ENCODE data around the gene TEX38.
"Not testable (repeated sequence)": the region's sequence is repeated elsewhere in the genome, so short reads cannot be mapped to it uniquely, and the experiment has no call there.

Gene TEX38

GRCh38 chr1:46687921-46688509 lies 16.4 kb downstream of the TEX38 start:
- Histone ChIP-seq H3K4me1 (ENCODE audit: insufficient read depth, insufficient read length) (no peaks in the 10 kb centered on the region), H3K4me3 (ENCODE audit: insufficient read length, low read depth) (no peak overlapping the region), H3K9me3 (ENCODE audit: insufficient read depth, low read length) (no peaks in the 10 kb centered on the region), H3K27me3 (ENCODE audit: insufficient read depth, insufficient read length) (no peaks in the 10 kb centered on the region), H3K36me3 (ENCODE audit: insufficient read depth, insufficient read length, low read length) (peaks cover 100% of the 10 kb centered on the region), H3K9ac (ENCODE audit: insufficient read length, low read depth) (no peak overlapping the region)
- no peak for DNase-seq (ENCODE audit: low read depth, low spot score)
- no peak for TF ChIP-seq YY1 (IDR thresholded peaks at IDR 0.05; ENCODE audit: insufficient read depth, insufficient read length)
- TF ChIP-seq SUZ12 (IDR thresholded peaks at IDR 0.05; ENCODE audit: extremely low read depth, insufficient read depth, insufficient read length) = no peak
- no peak for TF ChIP-seq ZNF274 (IDR thresholded peaks at IDR 0.05; ENCODE audit: low read depth, low read length)

- TF ChIP-seq SUZ12 (IDR thresholded peaks at IDR 0.05; ENCODE audit: extremely low read depth, insufficient read depth, insufficient read length) (no peak), YY1 (IDR thresholded peaks at IDR 0.05; ENCODE audit: insufficient read depth, insufficient read length) (no peak), ZNF274 (IDR thresholded peaks at IDR 0.05; ENCODE audit: low read depth, low read length) (no peak)
- no peaks in the 10 kb centered on the region for H3K27me3 ChIP-seq (ENCODE audit: insufficient read depth, insufficient read length)
- H3K9ac ChIP-seq (ENCODE audit: insufficient read length, low read depth) = no peak overlapping the region
- H3K36me3 ChIP-seq (ENCODE audit: insufficient read depth, insufficient read length, low read length) = peaks cover 93% of the 10 kb centered on the region
- no peak for DNase-seq (ENCODE audit: low read depth, low spot score)
- no peaks in the 10 kb centered on the region for H3K9me3 ChIP-seq (ENCODE audit: insufficient read depth, low read length)
- no peaks in the 10 kb centered on the region for H3K4me1 ChIP-seq (ENCODE audit: insufficient read depth, insufficient read length)
- no peak overlapping the region for H3K4me3 ChIP-seq (ENCODE audit: insufficient read length, low read depth)
Observed at GRCh38 chr1:46689356-46689755, 17.7 kb downstream of the TEX38 start.

- Histone ChIP-seq H3K36me3 (ENCODE audit: insufficient read depth, insufficient read length, low read length) (peaks cover 88% of the 10 kb centered on the region), H3K4me3 (ENCODE audit: insufficient read length, low read depth) (no peak overlapping the region), H3K4me1 (ENCODE audit: insufficient read depth, insufficient read length) (no peaks in the 10 kb centered on the region), H3K9me3 (ENCODE audit: insufficient read depth, low read length) (no peaks in the 10 kb centered on the region), H3K9ac (ENCODE audit: insufficient read length, low read depth) (no peak overlapping the region), H3K27me3 (ENCODE audit: insufficient read depth, insufficient read length) (no peaks in the 10 kb centered on the region)
- no peak for DNase-seq (ENCODE audit: low read depth, low spot score)
- no peak for TF ChIP-seq ZNF274 (IDR thresholded peaks at IDR 0.05; ENCODE audit: low read depth, low read length)
Observed at GRCh38 chr1:46689897-46690296, 18.2 kb downstream of the TEX38 start.

- H3K36me3 ChIP-seq (ENCODE audit: insufficient read depth, insufficient read length, low read length) = peaks cover 86% of the 10 kb centered on the region
Observed at GRCh38 chr1:46690931-46691421, 19.3 kb downstream of the TEX38 start.

GRCh38 chr1:46691997-46692790 lies 20.5 kb downstream of the TEX38 start:
- no peak overlapping the region for H3K9ac ChIP-seq (ENCODE audit: insufficient read length, low read depth)

More at GRCh38 chr1:46690931-46691421, 19.3 kb downstream of the TEX38 start:
- DNase-seq (ENCODE audit: low read depth, low spot score) = no peak
- H3K9ac ChIP-seq (ENCODE audit: insufficient read length, low read depth) = no peak overlapping the region
- no peaks in the 10 kb centered on the region for H3K4me1 ChIP-seq (ENCODE audit: insufficient read depth, insufficient read length)
- no peaks in the 10 kb centered on the region for H3K27me3 ChIP-seq (ENCODE audit: insufficient read depth, insufficient read length)
- no peak overlapping the region for H3K4me3 ChIP-seq (ENCODE audit: insufficient read length, low read depth)
- no peaks in the 10 kb centered on the region for H3K9me3 ChIP-seq (ENCODE audit: insufficient read depth, low read length)
- TF ChIP-seq YY1 (IDR thresholded peaks at IDR 0.05; ENCODE audit: insufficient read depth, insufficient read length) (no peak), ZNF274 (IDR thresholded peaks at IDR 0.05; ENCODE audit: low read depth, low read length) (no peak)

GRCh38 chr1:46692811-46693770 lies 21.4 kb downstream of the TEX38 start:
- Histone ChIP-seq H3K4me3 (ENCODE audit: insufficient read length, low read depth) (no peak overlapping the region), H3K36me3 (ENCODE audit: insufficient read depth, insufficient read length, low read length) (peaks cover 80% of the 10 kb centered on the region), H3K4me1 (ENCODE audit: insufficient read depth, insufficient read length) (no peaks in the 10 kb centered on the region), H3K27me3 (ENCODE audit: insufficient read depth, insufficient read length) (no peaks in the 10 kb centered on the region), H3K9ac (ENCODE audit: insufficient read length, low read depth) (no peak overlapping the region), H3K9me3 (ENCODE audit: insufficient read depth, low read length) (no peaks in the 10 kb centered on the region)
- no peak for DNase-seq (ENCODE audit: low read depth, low spot score)
- no peak for TF ChIP-seq SUZ12 (IDR thresholded peaks at IDR 0.05; ENCODE audit: extremely low read depth, insufficient read depth, insufficient read length)
- TF ChIP-seq YY1 (IDR thresholded peaks at IDR 0.05; ENCODE audit: insufficient read depth, insufficient read length) = no peak
- TF ChIP-seq ZNF274 (IDR thresholded peaks at IDR 0.05; ENCODE audit: low read depth, low read length) = no peak

More at GRCh38 chr1:46691997-46692790, 20.5 kb downstream of the TEX38 start:
- no peaks in the 10 kb centered on the region for H3K27me3 ChIP-seq (ENCODE audit: insufficient read depth, insufficient read length)
- peaks cover 86% of the 10 kb centered on the region for H3K36me3 ChIP-seq (ENCODE audit: insufficient read depth, insufficient read length, low read length)
- DNase-seq (ENCODE audit: low read depth, low spot score) = no peak
- no peaks in the 10 kb centered on the region for H3K4me1 ChIP-seq (ENCODE audit: insufficient read depth, insufficient read length)
- no peak for TF ChIP-seq ZNF274 (IDR thresholded peaks at IDR 0.05; ENCODE audit: low read depth, low read length)
- no peak for TF ChIP-seq SUZ12 (IDR thresholded peaks at IDR 0.05; ENCODE audit: extremely low read depth, insufficient read depth, insufficient read length)
- no peak for TF ChIP-seq YY1 (IDR thresholded peaks at IDR 0.05; ENCODE audit: insufficient read depth, insufficient read length)
- no peaks in the 10 kb centered on the region for H3K9me3 ChIP-seq (ENCODE audit: insufficient read depth, low read length)
- H3K4me3 ChIP-seq (ENCODE audit: insufficient read length, low read depth) = no peak overlapping the region

- not testable (repeated sequence) for H3K4me3 ChIP-seq (ENCODE audit: insufficient read length, low read depth); H3K9me3 ChIP-seq (ENCODE audit: insufficient read depth, low read length); H3K27me3 ChIP-seq (ENCODE audit: insufficient read depth, insufficient read length); H3K4me1 ChIP-seq (ENCODE audit: insufficient read depth, insufficient read length); DNase-seq (ENCODE audit: low read depth, low spot score); H3K9ac ChIP-seq (ENCODE audit: insufficient read length, low read depth)
- H3K36me3 ChIP-seq (ENCODE audit: insufficient read depth, insufficient read length, low read length) = peaks cover 77% of the 10 kb centered on the region
Observed at GRCh38 chr1:46694676-46695075, 23.0 kb downstream of the TEX38 start.
